ENCODE measurements around the gene TBC1D10A.

DNA sequence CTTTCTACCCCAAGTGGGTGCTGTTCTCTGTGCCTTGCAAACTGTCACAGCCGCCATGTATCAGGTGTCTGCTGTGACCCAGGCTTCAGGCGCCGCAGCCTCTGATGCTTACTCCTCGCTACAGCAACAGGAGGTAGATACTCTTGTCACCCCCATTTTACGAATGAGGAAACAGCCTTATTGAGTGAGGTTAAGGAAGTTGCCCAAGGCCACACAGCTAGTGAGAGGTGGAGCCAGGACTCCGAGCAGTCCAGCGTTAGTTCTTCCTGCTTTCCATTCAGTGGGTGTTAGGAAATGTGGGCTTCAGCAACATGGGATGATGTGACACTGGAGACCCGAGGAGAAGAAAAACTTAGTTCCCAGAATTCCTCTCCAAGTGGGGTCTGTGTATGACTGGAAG lies 46.2 kb upstream of the TBC1D10A start:
- no peak for TF ChIP-seq CTCF (conservative IDR thresholded peaks at IDR 0.05; ENCODE audit: low read length)
- no peak for TF ChIP-seq EZH2phosphoT487 (IDR thresholded peaks at IDR 0.05; ENCODE audit: borderline replicate concordance)
